HFF-Myc (cell line): ENCODE results near the gene LOXL4.

Experiments
- DNase-seq: peaks from one replicate; pipeline ENCODE4 v3.0.0-alpha.2; 2011; ENCODE audit warnings: low read depth; ENCODE audit errors: extremely low read depth
- H3K4me3 ChIP-seq: replicated peaks from 2 replicates; pipeline ENCODE4 v1.5.1; 2011; ENCODE audit warnings: low read depth, mild to moderate bottlenecking, control low read depth, low read length
- TF ChIP-seq, protein P1 (sequence below): IDR thresholded peaks from 2 replicates; pipeline ENCODE4 v1.5.1; 2012; ENCODE audit warnings: mild to moderate bottlenecking, low read depth, low read length, control low read depth; ENCODE audit errors: missing control alignments

Gene LOXL4

GRCh38 chr10:98260350-98260749 lies 7.6 kb downstream of the LOXL4 start:
- no peak overlapping the region for H3K4me3 ChIP-seq
- TF ChIP-seq, protein P1, sequence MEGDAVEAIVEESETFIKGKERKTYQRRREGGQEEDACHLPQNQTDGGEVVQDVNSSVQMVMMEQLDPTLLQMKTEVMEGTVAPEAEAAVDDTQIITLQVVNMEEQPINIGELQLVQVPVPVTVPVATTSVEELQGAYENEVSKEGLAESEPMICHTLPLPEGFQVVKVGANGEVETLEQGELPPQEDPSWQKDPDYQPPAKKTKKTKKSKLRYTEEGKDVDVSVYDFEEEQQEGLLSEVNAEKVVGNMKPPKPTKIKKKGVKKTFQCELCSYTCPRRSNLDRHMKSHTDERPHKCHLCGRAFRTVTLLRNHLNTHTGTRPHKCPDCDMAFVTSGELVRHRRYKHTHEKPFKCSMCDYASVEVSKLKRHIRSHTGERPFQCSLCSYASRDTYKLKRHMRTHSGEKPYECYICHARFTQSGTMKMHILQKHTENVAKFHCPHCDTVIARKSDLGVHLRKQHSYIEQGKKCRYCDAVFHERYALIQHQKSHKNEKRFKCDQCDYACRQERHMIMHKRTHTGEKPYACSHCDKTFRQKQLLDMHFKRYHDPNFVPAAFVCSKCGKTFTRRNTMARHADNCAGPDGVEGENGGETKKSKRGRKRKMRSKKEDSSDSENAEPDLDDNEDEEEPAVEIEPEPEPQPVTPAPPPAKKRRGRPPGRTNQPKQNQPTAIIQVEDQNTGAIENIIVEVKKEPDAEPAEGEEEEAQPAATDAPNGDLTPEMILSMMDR: no peak
- DNase-seq: no peak

- TF ChIP-seq, protein P1: no peak
- DNase-seq: no peak
- no peak overlapping the region for H3K4me3 ChIP-seq
Observed at GRCh38 chr10:98259606-98260315, 8.2 kb downstream of the LOXL4 start.

- no peak overlapping the region for H3K4me3 ChIP-seq
- DNase-seq: no peak
- TF ChIP-seq, protein P1: no peak
Observed at GRCh38 chr10:98258683-98259454, 9.1 kb downstream of the LOXL4 start.

GRCh38 chr10:98257961-98258360 lies 10.0 kb downstream of the LOXL4 start:
- TF ChIP-seq, protein P1: no peak

GRCh38 chr10:98257198-98257597 lies 10.8 kb downstream of the LOXL4 start:
- H3K4me3 ChIP-seq: no peak overlapping the region
- TF ChIP-seq, protein P1: no peak
- DNase-seq: no peak

More at GRCh38 chr10:98257961-98258360, 10.0 kb downstream of the LOXL4 start:
- H3K4me3 ChIP-seq: no peak overlapping the region
- no peak for DNase-seq

GRCh38 chr10:98256692-98257091 lies 11.3 kb downstream of the LOXL4 start:
- no peak overlapping the region for H3K4me3 ChIP-seq
- no peak for DNase-seq
- TF ChIP-seq, protein P1: no peak
